H1 (cell line): ENCODE data around the gene MAPK14. TPM values are rescaled to one million over a fixed set of nuclear protein-coding genes. Genes with fewer than 3 reads are reported as not detected.

ENCODE experiments used
- CTCF ChIA-PET: fragments of 300-600 bp; sonication (Branson Sonifier 250); formaldehyde crosslinking; loops from one replicate; lab custom pipeline; 2021; ENCODE audit not compliant: partially characterized antibody; lab: Charles Lee
- POLR2A ChIA-PET: fragments of 300-600 bp; sonication (Branson Sonifier 250); formaldehyde crosslinking; loops from one replicate; lab custom pipeline; 2021; ENCODE audit warnings: inconsistent platforms; ENCODE audit not compliant: partially characterized antibody; lab: Charles Lee
- DNase-seq, 2 experiments: peaks; one replicate each; pipeline versions ENCODE4 v3.0.0 to v3.0.0-alpha.2; 2010 to 2022; ENCODE audit warnings: low spot score in 2 of 2, low read depth in 1 of 2, mixed read lengths in 1 of 2
- FAIRE-seq: peaks from 2 replicates; lab custom pipeline; 2011; peaks lifted over from hg19 to GRCh38; lab: Jason Lieb, UNC
- H2AFZ ChIP-seq: 2 replicates; pipeline ENCODE4 v1.8.1; 2012; ENCODE audit warnings: low read length, inconsistent platforms
- H2AK5ac ChIP-seq: 2 replicates; pipeline ENCODE4 v1.6.1; 2013; ENCODE audit warnings: low read depth, low read length
- H2BK120ac ChIP-seq: replicated peaks from 2 replicates; pipeline ENCODE3; 2013; ENCODE audit warnings: low read depth, low read length, inconsistent platforms
- H2BK12ac ChIP-seq: 2 replicates; pipeline ENCODE4 v1.6.1; 2013; ENCODE audit warnings: low read depth, low read length
- H2BK15ac ChIP-seq: 2 replicates; pipeline ENCODE4 v1.6.1; 2013; ENCODE audit warnings: low read length
- H2BK20ac ChIP-seq: 2 replicates; pipeline ENCODE4 v1.6.1; 2013; ENCODE audit warnings: low read length
- H2BK5ac ChIP-seq: 2 replicates; pipeline ENCODE4 v1.6.1; 2013; ENCODE audit warnings: low read depth, low read length
- H3K14ac ChIP-seq: 2 replicates; pipeline ENCODE4 v1.6.1; 2013; ENCODE audit warnings: inconsistent platforms; ENCODE audit not compliant: insufficient read length
- H3K18ac ChIP-seq: 2 replicates; pipeline ENCODE4 v1.6.1; 2013; ENCODE audit warnings: low read length; ENCODE audit errors: extremely low read depth
- H3K23ac ChIP-seq: 2 replicates; pipeline ENCODE4 v1.6.1; 2013; ENCODE audit warnings: inconsistent platforms; ENCODE audit not compliant: insufficient read length
- H3K23me2 ChIP-seq: 2 replicates; pipeline ENCODE4 v1.6.1; 2013; ENCODE audit warnings: low read depth, low read length
- H3K27ac ChIP-seq: 2 replicates; pipeline ENCODE4 v1.6.1; 2011; ENCODE audit warnings: low read depth, low read length, inconsistent platforms
- H3K27me3 ChIP-seq, 4 experiments: replicated peaks in 1 of 4; 1 replicate in 1 of 4; 2 replicates in 3 of 4; pipeline versions ENCODE4 v1.6.1 to v1.8.1; 2011 to 2013; ENCODE audit warnings: low read length in 3 of 4, mild to moderate bottlenecking in 3 of 4, inconsistent platforms in 2 of 4, mixed read lengths in 2 of 4, moderate library complexity in 1 of 4; ENCODE audit not compliant: control insufficient read depth in 3 of 4, insufficient read depth in 3 of 4; ENCODE audit errors: extremely low read depth in 1 of 4
- H3K36me3 ChIP-seq, 4 experiments: 2 replicates each; pipeline versions ENCODE4 v1.6.1 to v1.8.1; 2011 to 2013; ENCODE audit warnings: mild to moderate bottlenecking in 4 of 4, low read length in 3 of 4, moderate library complexity in 2 of 4, control low read depth in 1 of 4, inconsistent platforms in 1 of 4; ENCODE audit not compliant: insufficient read depth in 4 of 4, control insufficient read depth in 2 of 4
- H3K4ac ChIP-seq: replicated peaks from 2 replicates; pipeline ENCODE3; 2013; ENCODE audit warnings: low read length, low read depth, mixed read lengths, inconsistent platforms; ENCODE audit not compliant: insufficient read length
- H3K4me1 ChIP-seq, 4 experiments: replicated peaks in 1 of 4; 1 replicate in 1 of 4; 2 replicates in 3 of 4; pipeline versions ENCODE4 v1.6.1 to v1.8.1; 2011 to 2013; ENCODE audit warnings: low read length in 3 of 4, inconsistent platforms in 2 of 4, mixed read lengths in 1 of 4; ENCODE audit not compliant: insufficient read depth in 4 of 4, control insufficient read depth in 3 of 4
- H3K4me2 ChIP-seq, 2 experiments: 2 replicates each; pipeline versions ENCODE4 v1.6.1 to v1.8.1; 2011 to 2013; ENCODE audit warnings: low read depth in 2 of 2, low read length in 2 of 2, control low read depth in 1 of 2, inconsistent platforms in 1 of 2, mild to moderate bottlenecking in 1 of 2; ENCODE audit not compliant: insufficient read depth in 1 of 2
- H3K4me3 ChIP-seq, 4 experiments: fragments of 200-600, 300-600 bp in 1 of 4; sonication (generic), shearing (Covaris generic), sonication (Bioruptor Twin) in 1 of 4; 2 replicates each; pipeline versions ENCODE4 v1.5.1 to v1.8.1; 2011 to 2016; ENCODE audit warnings: low read length in 4 of 4, low read depth in 3 of 4, control low read depth in 2 of 4, inconsistent platforms in 2 of 4, mild to moderate bottlenecking in 2 of 4, mixed read lengths in 1 of 4, moderate library complexity in 1 of 4; ENCODE audit not compliant: insufficient read depth in 2 of 4; ENCODE audit errors: extremely low read depth in 1 of 4
- H3K56ac ChIP-seq: replicated peaks from 2 replicates; pipeline ENCODE3; 2013; ENCODE audit warnings: low read depth, mild to moderate bottlenecking, mixed read lengths, low read length, inconsistent platforms; ENCODE audit not compliant: insufficient read length
- H3K79me1 ChIP-seq: 2 replicates; pipeline ENCODE4 v1.6.1; 2013; ENCODE audit warnings: low read depth, low read length, control low read depth
- H3K79me2 ChIP-seq, 2 experiments: 2 replicates each; pipeline versions ENCODE4 v1.6.1 to v1.8.1; 2012 to 2013; ENCODE audit warnings: low read length in 2 of 2, mild to moderate bottlenecking in 2 of 2, inconsistent platforms in 1 of 2; ENCODE audit not compliant: insufficient read depth in 2 of 2, control insufficient read depth in 1 of 2
- H3K9ac ChIP-seq, 4 experiments: replicated peaks in 1 of 4; 1 replicate in 1 of 4; 2 replicates in 3 of 4; pipeline versions ENCODE4 v1.6.1 to v1.8.1; 2011 to 2013; ENCODE audit warnings: low read depth in 3 of 4, low read length in 3 of 4, control low read depth in 2 of 4, mild to moderate bottlenecking in 2 of 4, moderate library complexity in 2 of 4, inconsistent platforms in 1 of 4; ENCODE audit errors: extremely low read depth in 1 of 4
- H3K9me3 ChIP-seq, 2 experiments: 2 replicates each; pipeline versions ENCODE4 v1.6.1 to v1.8.1; 2012 to 2013; ENCODE audit warnings: mild to moderate bottlenecking in 2 of 2, moderate library complexity in 2 of 2, control low read depth in 1 of 2, inconsistent platforms in 1 of 2, low read depth in 1 of 2, low read length in 1 of 2, mixed read lengths in 1 of 2; ENCODE audit not compliant: insufficient read depth in 2 of 2
- H4K20me1 ChIP-seq, 2 experiments: replicated peaks in 1 of 2; 2 replicates each; pipeline versions ENCODE3 to v1.8.1; 2011 to 2013; ENCODE audit warnings: inconsistent platforms in 2 of 2, low read length in 2 of 2, mild to moderate bottlenecking in 1 of 2; ENCODE audit not compliant: insufficient read depth in 2 of 2, control insufficient read depth in 1 of 2
- H4K5ac ChIP-seq: 2 replicates; pipeline ENCODE4 v1.6.1; 2013; ENCODE audit warnings: low read length, low read depth, mixed read lengths, inconsistent platforms; ENCODE audit not compliant: insufficient read length
- H4K8ac ChIP-seq: 2 replicates; pipeline ENCODE4 v1.8.0; 2013; ENCODE audit warnings: mild to moderate bottlenecking, moderate library complexity, low read length, inconsistent platforms; ENCODE audit not compliant: insufficient read depth; ENCODE audit errors: extremely low read depth
- H4K91ac ChIP-seq: replicated peaks from 2 replicates; pipeline ENCODE3; 2013; ENCODE audit warnings: low read length, mixed read lengths, inconsistent platforms; ENCODE audit not compliant: insufficient read length
- JUN ChIP-seq: IDR thresholded peaks from 2 replicates; pipeline ENCODE4 v1.6.1; 2011; ENCODE audit warnings: low read depth, mild to moderate bottlenecking, improper control_type of control experiment, low read length
- JUND ChIP-seq: IDR thresholded peaks from 2 replicates; pipeline ENCODE4 v1.6.1; 2011; ENCODE audit warnings: mild to moderate bottlenecking, improper control_type of control experiment, low read length
- NRF1 ChIP-seq: IDR thresholded peaks from 2 replicates; pipeline ENCODE4 v1.6.1; 2011; ENCODE audit warnings: mild to moderate bottlenecking, low read depth, low read length, improper control_type of control experiment
- POLR2A ChIP-seq, 2 experiments: IDR thresholded peaks; 1 replicate in 1 of 2; 2 replicates in 1 of 2; pipeline ENCODE4 v1.6.1; 2011; ENCODE audit warnings: low read depth in 2 of 2, low read length in 2 of 2, mild to moderate bottlenecking in 2 of 2; ENCODE audit errors: control extremely low read depth in 1 of 2
- POU5F1 ChIP-seq: IDR thresholded peaks from 2 replicates; pipeline ENCODE4 v1.6.1; 2011; ENCODE audit warnings: low read depth, mild to moderate bottlenecking, low read length, moderate library complexity
- RFX5 ChIP-seq: IDR thresholded peaks from 2 replicates; pipeline ENCODE4 v1.6.1; 2011; ENCODE audit warnings: low read depth, low read length, improper control_type of control experiment, borderline replicate concordance
- SP4 ChIP-seq: IDR thresholded peaks from 2 replicates; pipeline ENCODE4 v1.6.1; 2012; ENCODE audit warnings: low read length, inconsistent platforms
- TBP ChIP-seq: IDR thresholded peaks from 2 replicates; pipeline ENCODE4 v1.6.1; 2011; ENCODE audit warnings: low read depth, low read length, improper control_type of control experiment
- TEAD4 ChIP-seq: IDR thresholded peaks from 2 replicates; pipeline ENCODE4 v1.6.1; 2012; ENCODE audit warnings: low read depth, low read length, inconsistent platforms, mixed read lengths
- YY1 ChIP-seq: IDR thresholded peaks from 2 replicates; pipeline ENCODE4 v1.6.1; 2011; ENCODE audit warnings: low read depth, mild to moderate bottlenecking, low read length
- WGBS, 2 experiments: shearing (Covaris generic) in 1 of 2; methylation state at CpG; one replicate each; pipeline versions ENCODE4 v1.1.6 to v1.1.7; 2013 to 2015; ENCODE audit warnings: low lambda C conversion rate in 2 of 2, mixed read lengths in 2 of 2, inconsistent platforms in 1 of 2, low coverage in 1 of 2, missing lambda C conversion rate in 1 of 2; ENCODE audit not compliant: insufficient replicate concordance in 2 of 2, insufficient coverage in 1 of 2, insufficient read length in 1 of 2; ENCODE audit errors: extremely low coverage in 1 of 2, missing lambda C conversion rate in 1 of 2; 5-methylcytosine and 5-hydroxymethylcytosine counted together
- polyA plus RNA-seq, 7 experiments: library from polyadenylated mRNA; depleted of rRNA in 3 of 7; stranded (reverse) in 5 of 7; unstranded in 2 of 7; fragments of >200 nt in 5 of 7; fragments of 200-250 nt in 2 of 7; gene quantifications; 1 replicate in 5 of 7; 2 replicates in 1 of 7; 4 replicates in 1 of 7; pipeline versions ENCODE4 v1.2.1 to v1.2.3, GENCODE V29; 2011 to 2013; ENCODE audit warnings: missing spikeins in 2 of 7, mixed read lengths in 2 of 7
- total RNA-seq: library from RNA; stranded (reverse); fragmentation: NEBNext Ultra II Directional; extraction: Animal tissue kit (Norgen Biotek cat#: 25700); gene quantifications from 2 replicates; pipeline ENCODE4 v1.2.1, GENCODE V29; 2021

The MAPK14 gene
- total and polyA plus RNA-seq, 2 of the 8 experiments (the other 6 are each of a cell fraction or from before 2014, with no cell fraction given) = 18.1 to 39.3 TPM

DNA sequence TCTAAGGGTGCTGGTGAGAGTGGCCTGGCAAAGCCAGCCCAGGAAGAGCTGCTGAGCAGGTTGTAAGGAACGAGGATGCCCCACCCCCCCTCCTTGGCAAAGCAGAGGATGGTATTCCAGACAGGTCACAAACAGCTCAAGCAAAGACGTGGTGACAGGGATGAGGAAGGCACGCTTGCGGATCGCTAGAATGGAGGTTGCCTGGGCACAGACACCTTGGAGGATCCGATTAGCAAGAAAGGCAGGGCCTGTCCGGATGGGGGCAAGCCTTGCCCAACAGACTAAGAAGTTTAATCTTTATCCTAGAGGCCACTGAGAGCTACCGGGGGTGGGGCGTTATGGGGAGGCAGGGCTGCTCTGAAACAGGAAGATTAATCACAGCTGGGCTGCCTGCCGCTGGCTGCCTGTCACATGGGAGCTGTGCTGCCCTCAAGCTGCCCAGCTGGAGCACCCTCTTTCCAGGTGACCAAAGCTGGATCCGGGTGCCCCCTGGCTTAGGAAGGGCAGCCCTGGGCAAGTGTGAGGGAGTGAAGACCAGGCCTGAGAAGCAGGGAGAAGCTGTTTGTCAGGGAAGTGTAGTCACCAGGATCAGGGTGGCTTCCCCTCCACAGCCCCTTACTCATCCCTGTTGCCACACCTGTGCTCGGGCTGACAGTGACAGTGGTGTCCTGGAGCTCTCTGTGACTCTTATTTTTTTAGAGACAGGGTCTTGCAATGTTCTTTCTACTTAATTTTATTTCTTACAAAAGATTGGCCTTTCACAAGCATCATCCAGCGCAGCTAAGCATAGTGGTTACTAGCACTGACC, 93.6 kb downstream of the MAPK14 start:
- POLR2A ChIA-PET = interaction anchor here (0.6 to 2.0 kb wide), 5 partner anchors 8 to 855 kb away, joined by 3 to 10 read pairs (median 6); no protein-coding TSS in a partner anchor
- H3K4me2 ChIP-seq = no peak overlapping the region

More for the DNA sequence above, 93.6 kb downstream of the MAPK14 start:
- Histone ChIP-seq H4K5ac (no peak overlapping the region), H2AFZ (no peak overlapping the region), H2BK20ac (no peak overlapping the region), H3K14ac (no peak overlapping the region), H3K4ac (no peak overlapping the region), H3K79me1 (no peaks in the 10 kb centered on the region), H3K79me2 (no peaks in the 10 kb centered on the region), H4K8ac (no peak overlapping the region), H2BK120ac (no peak overlapping the region), H3K4me3 (no peak overlapping the region), H3K23me2 (no peaks in the 10 kb centered on the region), H3K9me3 (no peaks in the 10 kb centered on the region), H3K23ac (no peak overlapping the region), H4K91ac (no peak overlapping the region), H3K9ac (no peak overlapping the region), H2BK15ac (no peak overlapping the region), H3K18ac (no peak overlapping the region), H3K56ac (no peak overlapping the region), H3K4me1 (peaks cover 4 to 8% (median 7%) of the 10 kb centered on the region in 4 experiments; a peak in 6 of 7 replicates), H3K27me3 (no peaks in the 10 kb centered on the region), H2BK5ac (no peak overlapping the region), H3K27ac (no peak overlapping the region), H3K36me3 (no peaks in the 10 kb centered on the region), H2BK12ac (no peak overlapping the region), H4K20me1 (peaks cover 0 to 2% of the 10 kb centered on the region in 2 experiments), H2AK5ac (no peak overlapping the region)
- TF ChIP-seq SP4 (no peak), JUND (no peak), TEAD4 (no peak), NRF1 (no peak), RFX5 (no peak), POLR2A (IDR thresholded peaks at IDR 0.05; ENCODE audit: control extremely low read depth in 1 of 2, low read depth in 2 of 2, low read length in 2 of 2) (no peak), JUN (no peak), POU5F1 (no peak), TBP (no peak), YY1 (no peak)
- FAIRE-seq = no peak
- WGBS, 2 experiments = 66% methylated on average over 12 of the region's 13 CpGs; no CpG with 5 or more reads in 1 of the 2 experiments
- CTCF ChIA-PET = interaction anchor here (0.6 to 2.7 kb wide), 13 partner anchors 8 to 240 kb away, joined by 3 to 19 read pairs (median 3); no protein-coding TSS in a partner anchor
- DNase-seq = no peak
